Measurements from ENCODE around the gene SLC24A3.

- no peak for TF ChIP-seq ZC3H4 (CRISPR knock-in tag; IDR thresholded peaks at IDR 0.05; ENCODE audit: borderline replicate concordance)
- no peak for TF ChIP-seq RBAK (CRISPR knock-in tag; IDR thresholded peaks at IDR 0.05)
- peak; percentile 40; the same call in 1 of the 2 replicates for TF ChIP-seq MIER3 (CRISPR knock-in tag; IDR thresholded peaks at IDR 0.05; ENCODE audit: borderline replicate concordance)
- 0 out of 2 replicates have a peak, but pooled peaks have one; percentile 47 for TF ChIP-seq EZH2 (conservative IDR thresholded peaks at IDR 0.05; ENCODE audit: low read depth, low read length)
- TF ChIP-seq NCOA1 (CRISPR knock-in tag; IDR thresholded peaks at IDR 0.05), result no peak; the same call in 1 of the 2 replicates
- peak; percentile 33 for TF ChIP-seq CTCF (CRISPR knock-in tag; IDR thresholded peaks at IDR 0.05)
- TF ChIP-seq, protein P1, sequence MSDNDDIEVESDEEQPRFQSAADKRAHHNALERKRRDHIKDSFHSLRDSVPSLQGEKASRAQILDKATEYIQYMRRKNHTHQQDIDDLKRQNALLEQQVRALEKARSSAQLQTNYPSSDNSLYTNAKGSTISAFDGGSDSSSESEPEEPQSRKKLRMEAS (IDR thresholded peaks at IDR 0.05), result 0 out of 2 replicates have a peak, but pooled peaks have one; percentile 27
Observed at GRCh38 chr20:19758501-19759331, 546.3 kb downstream of the SLC24A3 start.
